ENCODE measurements around the gene AFF3. TPM values are rescaled to one million over a fixed set of nuclear protein-coding genes. Genes with fewer than 3 reads are reported as not detected.

The AFF3 gene
- total and polyA plus RNA-seq, 10 of the 15 experiments (the other 5 are each of a cell fraction or from before 2014, with no cell fraction given) = 0.26 to 5.5 (median 3.0) TPM

GRCh38 chr2:100019499-100019898, 122.9 kb downstream of the AFF3 start:
- ChIA-PET SMC1A (ENCODE audit: uncharacterized antibody, unreplicated experiment) (no interaction called here), RAD21 (ENCODE audit: unreplicated experiment) (no interaction called here), CTCF (no interaction called here), POLR2A (no interaction called here)
- DNase-seq (ENCODE audit: low read depth, low spot score) (no peak), FAIRE-seq (no peak), ATAC-seq (no peak)
- H4K20me1 ChIP-seq (ENCODE audit: control insufficient read depth, insufficient read depth) = no peaks in the 10 kb centered on the region
- in situ Hi-C loops (cut with MboI) = no loop called here
- no peaks in the 10 kb centered on the region for H3K4me1 ChIP-seq (ENCODE audit: control insufficient read depth, insufficient read depth, low read length)
- no TSS peak for BruUV-seq (replicated peaks)
- H3K79me2 ChIP-seq (ENCODE audit: control insufficient read depth, insufficient read depth, low read length) = no peaks in the 10 kb centered on the region
- H3K36me3 ChIP-seq (ENCODE audit: control insufficient read depth in 2 of 2, insufficient read depth in 2 of 2, low read length in 1 of 2) = no peaks in the 10 kb centered on the region
- TF ChIP-seq RUNX3 (IDR thresholded peaks at IDR 0.05; ENCODE audit: low read length) = 0 out of 2 replicates have a peak, but pooled peaks have one; percentile 9
- no peak for TF ChIP-seq RB1 (IDR thresholded peaks at IDR 0.05; ENCODE audit: borderline replicate concordance)
- H3K9ac ChIP-seq (ENCODE audit: control insufficient read depth, insufficient read depth, low read length) = no peak overlapping the region
- H3K4me3 ChIP-seq = no peak overlapping the region
- H3K27me3 ChIP-seq (replicated peaks in 1 of 2; ENCODE audit: control insufficient read depth in 2 of 2, insufficient read depth in 2 of 2, low read length in 1 of 2) = no peaks in the 10 kb centered on the region
- WGBS (ENCODE audit: insufficient coverage, insufficient replicate concordance, low lambda C conversion rate, missing lambda C conversion rate) = 63% methylated on average over 5 of the region's 6 CpGs
- no peak overlapping the region for H2AFZ ChIP-seq (ENCODE audit: control insufficient read depth, low read depth, low read length)
- H3K27ac ChIP-seq (ENCODE audit: control insufficient read depth, insufficient read depth) = no peak overlapping the region
- H3K4me2 ChIP-seq (ENCODE audit: control insufficient read depth, insufficient read depth) = no peak overlapping the region
- no peaks in the 10 kb centered on the region; the same call in 2 of the 3 replicates for H3K9me3 ChIP-seq (replicated peaks; ENCODE audit: control insufficient read depth, insufficient read depth, low read length)
- intact Hi-C loops (cut with micrococcal nuclease; ENCODE audit: unreplicated experiment) = no loop called here

- ATAC-seq = no peak
- H3K4me3 ChIP-seq = no peak overlapping the region
- H3K36me3 ChIP-seq (ENCODE audit: control insufficient read depth in 2 of 2, insufficient read depth in 2 of 2, low read length in 1 of 2) = no peaks in the 10 kb centered on the region
- 64% methylated on average over 9 of the region's 9 CpGs for WGBS (ENCODE audit: insufficient coverage, insufficient replicate concordance, low lambda C conversion rate, missing lambda C conversion rate)
- ChIA-PET POLR2A (no interaction called here), RAD21 (ENCODE audit: unreplicated experiment) (no interaction called here), CTCF (no interaction called here), SMC1A (ENCODE audit: uncharacterized antibody, unreplicated experiment) (no interaction called here)
- H3K79me2 ChIP-seq (ENCODE audit: control insufficient read depth, insufficient read depth, low read length) = no peaks in the 10 kb centered on the region
- intact Hi-C loops (cut with micrococcal nuclease; ENCODE audit: unreplicated experiment) = no loop called here
- H4K20me1 ChIP-seq (ENCODE audit: control insufficient read depth, insufficient read depth) = no peaks in the 10 kb centered on the region
- no peak overlapping the region for H2AFZ ChIP-seq (ENCODE audit: control insufficient read depth, low read depth, low read length)
- no peak for DNase-seq (ENCODE audit: low read depth, low spot score)
- H3K4me1 ChIP-seq (ENCODE audit: control insufficient read depth, insufficient read depth, low read length) = no peaks in the 10 kb centered on the region
- no peak overlapping the region for H3K4me2 ChIP-seq (ENCODE audit: control insufficient read depth, insufficient read depth)
- H3K27me3 ChIP-seq (replicated peaks in 1 of 2; ENCODE audit: control insufficient read depth in 2 of 2, insufficient read depth in 2 of 2, low read length in 1 of 2) = no peaks in the 10 kb centered on the region
- FAIRE-seq = no peak
- no peak overlapping the region for H3K9ac ChIP-seq (ENCODE audit: control insufficient read depth, insufficient read depth, low read length)
- in situ Hi-C loops (cut with MboI) = no loop called here
- BruUV-seq (replicated peaks) = no TSS peak
- H3K27ac ChIP-seq (ENCODE audit: control insufficient read depth, insufficient read depth) = no peak overlapping the region
- TF ChIP-seq TAF1 (IDR thresholded peaks at IDR 0.05; ENCODE audit: borderline replicate concordance, low read depth, low read length) (no peak), USF1 (IDR thresholded peaks at IDR 0.05; ENCODE audit: borderline replicate concordance, extremely low read length, insufficient read depth, low read depth, low read length) (no peak), PBX3 (IDR thresholded peaks at IDR 0.05; ENCODE audit: insufficient replicate concordance, low read depth, low read length) (no peak), ESRRA (IDR thresholded peaks at IDR 0.05; ENCODE audit: low read length) (no peak), MLLT1 (IDR thresholded peaks at IDR 0.05) (no peak), SMAD1 (IDR thresholded peaks at IDR 0.05; ENCODE audit: low read depth, partially characterized antibody) (no peak), NFYB (IDR thresholded peaks at IDR 0.05; ENCODE audit: insufficient read depth, low read depth, low read length) (no peak), TCF7 (IDR thresholded peaks at IDR 0.05; ENCODE audit: borderline replicate concordance) (no peak), TCF12 (IDR thresholded peaks at IDR 0.05; ENCODE audit: low read depth, low read length) (no peak), ZNF207 (IDR thresholded peaks at IDR 0.05; ENCODE audit: borderline replicate concordance) (no peak)
- H3K9me3 ChIP-seq (replicated peaks; ENCODE audit: control insufficient read depth, insufficient read depth, low read length) = no peaks in the 10 kb centered on the region; the same call in 2 of the 3 replicates
These were observed 123.8 kb downstream of the AFF3 start for GRCh38 chr2:100018341-100019193.

Measured in GM12878 (cell line).